NCI-H187 (cell line): ENCODE measurements around the gene TSPAN18.

ENCODE experiments used
- DNase-seq, 2 experiments: peaks; one replicate each; lab custom pipeline; 2025; lab: John Stamatoyannopoulos, UW

TSPAN18 gene

DNA sequence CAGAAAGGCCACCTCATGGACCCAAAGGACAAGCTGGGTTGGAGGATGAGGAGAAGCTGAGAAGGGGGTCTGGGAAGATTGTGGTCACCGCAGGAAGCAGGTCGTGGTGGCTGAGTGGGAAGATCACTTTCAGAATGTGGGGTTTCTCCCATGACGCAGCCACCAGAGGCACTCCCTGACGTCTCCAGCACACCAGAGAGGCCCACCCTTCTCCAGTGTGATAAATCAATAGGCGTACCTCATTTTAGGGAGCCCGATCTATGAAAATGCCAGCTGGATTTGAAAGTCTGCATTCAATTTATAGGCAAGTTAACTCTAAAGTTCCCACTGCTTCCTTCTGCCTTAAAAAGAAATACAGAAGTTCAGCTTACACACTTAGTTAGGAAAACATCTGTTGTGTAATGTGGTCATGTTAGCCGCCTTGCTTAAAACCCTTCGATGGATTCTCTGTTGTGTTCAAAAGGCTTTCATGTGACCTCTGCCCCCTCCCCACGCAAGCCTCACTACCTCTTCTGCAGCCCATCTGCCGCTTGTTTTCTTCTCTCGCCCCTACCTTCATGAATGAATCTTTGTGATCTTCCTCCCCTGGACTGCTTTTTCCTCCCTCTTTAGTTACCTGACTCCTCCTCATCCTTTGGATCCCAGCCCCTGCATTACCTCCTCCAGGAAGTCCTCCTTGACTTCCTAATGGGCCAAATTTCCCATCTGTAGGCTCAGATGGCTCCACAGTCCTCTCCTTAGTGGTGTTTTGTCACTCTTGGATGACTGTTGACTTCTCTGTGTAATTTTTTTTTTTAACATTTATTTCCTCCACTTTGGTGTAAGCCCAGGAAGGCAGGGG, 10.7 kb downstream of the TSPAN18 start:
- no peak for DNase-seq

- no peak for DNase-seq
Observed at GRCh38 chr11:44738791-44739190, 12.0 kb downstream of the TSPAN18 start.

DNA sequence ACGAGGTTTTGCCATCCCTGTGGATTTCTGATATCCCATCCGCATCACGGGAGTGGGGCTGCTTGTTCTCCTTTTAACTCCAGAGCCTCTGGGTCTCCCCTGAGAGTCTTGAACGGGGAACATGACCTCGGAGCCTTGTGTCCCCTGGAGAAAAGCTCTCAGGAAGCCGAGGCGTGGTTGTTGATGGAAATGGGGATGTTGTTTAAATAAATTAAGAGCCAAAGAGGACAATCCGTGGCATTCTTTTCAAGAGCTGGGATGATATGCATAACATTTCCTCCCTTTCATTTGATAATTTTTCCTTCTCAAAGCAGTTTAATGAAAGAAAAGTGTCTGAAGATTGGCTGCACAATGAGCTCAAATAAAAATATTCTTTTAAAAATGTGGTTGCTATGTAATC, 14.2 kb downstream of the TSPAN18 start:
- no peak for DNase-seq

- DNase-seq = no peak
Observed at GRCh38 chr11:44741976-44742375, 15.2 kb downstream of the TSPAN18 start.

DNA sequence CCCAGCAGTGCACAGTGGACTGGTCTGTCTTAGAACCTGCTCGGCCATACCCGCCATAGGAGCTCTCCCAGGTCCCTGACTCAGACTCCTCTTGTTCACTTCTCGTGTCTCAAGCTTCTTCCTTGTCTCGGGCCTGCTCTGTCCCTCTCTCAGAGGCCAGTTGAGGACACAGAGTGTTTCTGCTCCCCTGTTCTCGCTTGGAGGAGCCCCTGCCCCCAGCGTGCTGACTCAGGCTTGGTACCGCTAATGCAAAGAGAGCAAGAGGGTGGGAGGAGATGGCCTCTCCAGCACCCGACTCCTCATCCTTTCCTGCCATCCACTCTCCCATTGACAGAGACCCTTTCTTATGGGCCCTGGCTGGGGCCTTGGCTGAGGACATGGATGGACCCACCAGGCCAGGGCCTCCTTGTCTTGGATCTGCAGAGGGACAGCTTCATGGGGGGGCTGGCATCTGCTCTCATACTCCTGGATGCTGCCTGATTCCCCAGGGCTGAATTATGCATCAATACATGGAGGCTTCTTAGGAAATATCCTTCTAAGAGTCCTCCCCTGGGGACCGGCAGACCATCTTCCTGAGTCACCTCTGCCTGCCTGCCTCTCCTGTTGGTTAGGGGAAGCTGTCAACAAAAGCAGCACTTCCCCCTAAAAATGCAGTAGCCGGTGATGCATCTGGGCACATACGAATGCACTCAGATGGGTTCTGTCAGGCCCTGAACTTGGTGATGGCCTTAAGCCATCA, 15.9 kb downstream of the TSPAN18 start:
- no peak for DNase-seq

GRCh38 chr11:44743326-44743725, 16.6 kb downstream of the TSPAN18 start:
- DNase-seq = no peak

- DNase-seq = no peak
Observed at GRCh38 chr11:44743959-44744557, 17.3 kb downstream of the TSPAN18 start.

GRCh38 chr11:44746894-44747293, 20.1 kb downstream of the TSPAN18 start:
- DNase-seq = no peak

- DNase-seq = no peak
Observed at GRCh38 chr11:44747316-44747715, 20.6 kb downstream of the TSPAN18 start.

DNA sequence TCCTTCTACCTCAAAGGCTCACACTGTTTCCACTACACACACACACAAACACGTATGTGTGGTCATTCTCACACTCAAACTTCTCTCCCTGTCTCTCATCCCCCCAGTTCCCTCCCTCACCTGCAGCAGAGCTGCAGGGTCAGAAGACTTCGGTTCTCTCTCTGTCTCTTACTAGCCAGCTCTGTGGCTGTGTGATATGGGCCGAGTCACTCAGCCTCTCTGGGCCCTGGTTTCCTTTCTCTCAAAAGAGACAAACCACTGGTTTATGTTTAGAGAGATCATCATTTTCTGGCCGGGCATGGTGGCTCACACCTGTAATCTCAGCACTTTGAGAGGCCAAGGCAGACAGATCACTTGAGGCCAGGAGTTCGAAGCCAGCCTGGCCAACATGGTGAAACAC, 21.1 kb downstream of the TSPAN18 start:
- DNase-seq = no peak

GRCh38 chr11:44748606-44749005, 21.8 kb downstream of the TSPAN18 start:
- no peak for DNase-seq

DNA sequence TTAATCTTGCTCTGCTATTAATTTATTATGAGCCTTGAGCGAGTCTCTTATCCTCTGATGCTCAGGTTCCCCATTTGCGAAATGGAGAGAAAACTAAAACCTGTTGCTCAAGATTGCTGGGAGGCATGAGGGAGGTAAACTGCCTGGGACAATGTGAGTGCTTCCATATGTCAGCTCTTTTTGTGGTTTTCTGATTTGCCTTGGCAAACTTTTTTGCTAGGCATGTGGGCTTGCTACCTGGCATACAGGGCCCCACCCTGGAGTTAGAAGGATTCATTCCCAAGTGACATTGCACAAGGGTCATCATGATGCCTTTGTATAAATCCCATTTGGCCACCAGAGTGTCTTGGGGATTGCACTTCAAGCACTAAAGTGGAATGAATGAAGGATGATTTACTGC, 22.4 kb downstream of the TSPAN18 start:
- DNase-seq = no peak

GRCh38 chr11:44750551-44751465, 24.0 kb downstream of the TSPAN18 start:
- no peak for DNase-seq

DNA sequence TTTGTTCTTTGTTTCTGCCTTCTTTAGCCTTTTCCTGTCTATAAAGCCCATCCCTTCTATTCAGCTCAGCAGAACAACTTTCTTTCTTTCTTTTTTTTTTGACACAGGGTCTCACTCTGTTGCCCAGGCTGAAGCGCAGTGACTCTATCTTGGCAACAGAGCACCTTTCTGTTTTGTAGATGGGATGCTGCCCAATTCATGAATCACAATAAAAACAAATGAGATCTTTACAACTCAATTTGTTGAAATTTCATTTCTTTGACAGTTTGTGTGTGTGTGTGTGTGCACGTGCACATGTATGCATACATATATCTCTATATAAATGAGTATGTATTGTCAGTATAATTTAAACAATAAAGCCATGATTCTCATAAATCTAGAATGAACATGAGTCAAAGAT, 25.5 kb downstream of the TSPAN18 start:
- DNase-seq = no peak

- no peak for DNase-seq
Observed at GRCh38 chr11:44752713-44753112, 26.0 kb downstream of the TSPAN18 start.

DNA sequence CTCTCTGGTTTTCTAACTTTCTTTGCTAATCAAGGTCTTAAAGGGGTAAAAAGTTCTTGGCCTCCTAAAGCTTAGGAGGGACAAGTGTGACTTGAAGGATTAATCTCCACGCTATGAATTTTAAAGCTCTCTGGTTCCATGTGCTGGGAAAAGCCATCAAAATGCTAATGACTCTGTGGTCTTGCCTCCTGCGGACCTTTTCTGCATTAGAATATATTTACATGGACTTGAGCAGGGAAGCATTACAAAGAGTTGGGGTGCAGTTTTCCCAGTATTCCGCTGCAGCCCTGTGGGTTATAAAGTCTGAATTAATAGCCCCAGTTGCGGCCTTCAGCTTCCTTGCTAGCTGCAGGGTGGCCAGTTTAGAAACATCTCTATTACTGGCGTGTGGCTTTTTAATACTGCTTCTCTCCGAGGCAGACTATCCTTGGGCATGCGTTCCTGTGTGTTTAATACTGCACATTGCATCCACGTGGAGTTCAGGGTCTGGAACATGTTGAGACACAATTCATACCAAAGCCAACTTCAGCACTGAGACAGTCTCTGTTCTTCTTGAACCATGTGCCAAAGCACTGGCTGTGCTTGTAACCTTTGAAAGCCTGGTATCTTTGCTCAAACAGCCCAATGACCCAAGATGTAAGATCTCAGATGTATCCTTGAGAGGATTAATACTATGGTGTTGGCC, 27.3 kb downstream of the TSPAN18 start:
- DNase-seq = no peak

DNA sequence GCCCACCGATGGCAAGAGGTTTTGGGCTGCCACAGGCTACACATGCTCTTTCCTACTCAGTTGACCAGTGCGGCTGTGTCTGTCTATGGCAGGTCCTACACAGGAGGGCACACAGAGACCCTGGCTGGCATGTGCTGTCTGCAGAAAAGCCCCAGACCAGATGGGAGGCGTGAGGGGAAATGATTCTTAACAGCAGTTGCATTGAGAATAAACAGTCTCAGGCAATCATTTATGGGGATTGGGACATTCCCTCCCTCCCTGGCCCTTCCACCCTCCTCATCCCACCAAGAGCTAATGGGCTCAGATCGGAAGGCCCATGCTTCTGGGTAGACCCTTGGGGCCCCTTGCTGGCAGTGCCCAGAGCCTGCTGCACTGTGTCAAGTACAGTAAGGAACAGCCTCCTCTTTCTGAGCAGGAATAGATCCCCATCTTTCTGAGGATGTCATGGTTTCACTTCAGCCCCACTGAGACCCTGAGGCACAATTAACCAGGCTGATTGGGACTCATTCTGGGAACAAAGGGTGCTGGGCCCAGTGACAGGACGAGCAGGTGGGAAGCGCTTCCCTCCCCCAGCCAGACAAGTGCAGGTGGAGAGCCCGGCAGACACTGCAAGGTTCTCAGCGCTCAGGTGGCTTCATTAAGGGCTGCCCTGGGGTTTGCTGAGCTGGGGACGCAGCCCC, 28.3 kb downstream of the TSPAN18 start:
- no peak for DNase-seq

DNA sequence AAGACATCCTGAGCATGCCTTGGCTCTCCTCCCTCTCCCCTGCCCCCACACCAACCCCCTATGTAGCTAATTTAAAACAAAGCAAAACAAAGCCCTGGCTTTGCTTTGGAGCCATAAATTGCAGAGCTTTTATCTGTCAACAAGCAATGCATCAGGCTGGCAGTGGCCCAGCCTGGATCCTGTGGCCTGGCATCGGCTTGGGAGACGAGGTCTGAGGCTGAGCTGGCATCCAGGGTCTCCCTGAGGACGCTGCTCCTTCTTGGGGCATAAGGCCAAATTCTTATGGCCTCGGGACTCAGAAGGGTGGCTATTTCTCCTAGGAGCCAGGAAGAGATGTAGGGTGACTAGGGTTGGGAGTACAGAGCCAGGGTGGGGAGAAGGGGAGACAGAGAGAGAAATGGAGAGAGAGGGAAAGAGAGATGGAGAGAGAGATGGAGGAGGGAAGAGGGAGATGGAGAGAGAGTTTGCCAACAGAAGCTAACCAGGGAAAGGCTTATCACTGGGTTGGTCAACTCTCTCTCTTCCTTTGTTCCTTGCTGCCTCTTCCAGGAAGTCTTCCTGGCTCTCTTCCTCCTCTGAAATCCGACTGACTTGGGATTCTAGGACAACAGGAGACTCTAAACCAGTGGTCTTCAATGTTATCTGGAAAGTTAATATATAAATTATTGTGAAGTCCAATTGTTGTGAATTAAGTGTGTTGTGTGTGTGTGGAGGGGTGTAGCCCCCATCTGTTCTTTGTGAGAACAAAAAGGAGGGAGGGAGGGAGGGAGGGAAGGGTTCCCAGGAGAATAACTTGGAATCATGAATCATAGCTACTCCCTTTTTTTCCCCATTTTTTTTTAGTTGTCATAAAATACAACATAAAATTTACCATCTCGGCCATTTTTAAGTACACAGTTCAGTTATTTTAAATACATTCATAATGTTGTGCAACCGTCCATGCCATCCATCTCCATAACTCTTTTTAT, 29.1 kb downstream of the TSPAN18 start:
- DNase-seq = no peak

GRCh38 chr11:44758983-44759382, 32.2 kb downstream of the TSPAN18 start:
- no peak for DNase-seq
